Globus pallidus (tissue), 1 donor: Measurements from ENCODE around the gene CIAO2A.
A peak's percentile ranks its signal among the peaks of the same experiment; 100 is the strongest.
"Not testable (repeated sequence)": the region's sequence is repeated elsewhere in the genome, so short reads cannot be mapped to it uniquely, and the experiment has no call there.

ENCODE experiments used
- DNase-seq: peaks from one replicate; pipeline ENCODE4 v3.0.0-alpha.2; 2015; ENCODE audit warnings: low spot score

The CIAO2A gene

GRCh38 chr15:64071931-64072765 lies 21.5 kb downstream of the CIAO2A start:
- no peak for DNase-seq

GRCh38 chr15:64070965-64071851 lies 22.4 kb downstream of the CIAO2A start:
- DNase-seq, result peak; percentile 49

- DNase-seq, result no peak
These were observed 23.5 kb downstream of the CIAO2A start for GRCh38 chr15:64070106-64070505.

GRCh38 chr15:64068133-64068532 lies 25.5 kb downstream of the CIAO2A start:
- DNase-seq, result no peak

GRCh38 chr15:64067564-64068030 lies 26.0 kb downstream of the CIAO2A start:
- DNase-seq, result peak; percentile 65

GRCh38 chr15:64066451-64066850 lies 27.2 kb downstream of the CIAO2A start:
- no peak for DNase-seq

GRCh38 chr15:64060716-64061115 lies 32.9 kb downstream of the CIAO2A start:
- DNase-seq, result no peak

- DNase-seq, result not testable (repeated sequence)
These were observed 34.5 kb downstream of the CIAO2A start for GRCh38 chr15:64059104-64059503.

- no peak for DNase-seq
These were observed 35.4 kb downstream of the CIAO2A start for GRCh38 chr15:64058279-64058678.

- DNase-seq, result not testable (repeated sequence)
These were observed 40.0 kb downstream of the CIAO2A start for GRCh38 chr15:64053674-64054073.

GRCh38 chr15:64052925-64053491 lies 40.6 kb downstream of the CIAO2A start:
- no peak for DNase-seq

- DNase-seq, result no peak
These were observed 42.0 kb downstream of the CIAO2A start for GRCh38 chr15:64051407-64052259.

GRCh38 chr15:64051093-64051402 lies 42.6 kb downstream of the CIAO2A start:
- DNase-seq, result no peak

GRCh38 chr15:64050281-64051092 lies 43.2 kb downstream of the CIAO2A start:
- DNase-seq, result no peak

- no peak for DNase-seq
These were observed 44.7 kb downstream of the CIAO2A start for GRCh38 chr15:64048781-64049460.

- peak; percentile 84 for DNase-seq
These were observed 47.1 kb downstream of the CIAO2A start, which contains the start of gene DAPK2 for GRCh38 chr15:64046421-64047153. Gene DAPK2, minus strand, starts transcription at chr15:64046485. Its CDS starts 6,224 bp downstream, at chr15:64040261.

- DNase-seq, result peak; percentile 42
These were observed 47.7 kb downstream of the CIAO2A start for GRCh38 chr15:64045774-64046420.

GRCh38 chr15:64045101-64045435 lies 48.6 kb downstream of the CIAO2A start:
- DNase-seq, result no peak
